ENCODE data around the gene DIP2B.

Gene DIP2B

GRCh38 chr12:50557421-50557820 lies 52.6 kb downstream of the DIP2B start:
- no peaks in the 10 kb centered on the region for H3K4me1 ChIP-seq (ENCODE audit: control insufficient read depth in 2 of 2, insufficient read depth in 2 of 2, low read length in 2 of 2)
- H3K9ac ChIP-seq (ENCODE audit: low read depth in 1 of 2, low read length in 2 of 2): no peak overlapping the region
- H3K4me3 ChIP-seq (ENCODE audit: low read length in 2 of 2): no peak overlapping the region
- H3K27ac ChIP-seq (ENCODE audit: low read depth in 2 of 2, low read length in 2 of 2): no peak overlapping the region
- H3K36me3 ChIP-seq (ENCODE audit: control insufficient read depth in 2 of 2, insufficient read depth in 2 of 2, low read length in 2 of 2): peaks cover 0 to 2% of the 10 kb centered on the region in 2 donors
- H3K27me3 ChIP-seq (ENCODE audit: control insufficient read depth in 2 of 2, insufficient read depth in 2 of 2, low read length in 2 of 2): no peaks in the 10 kb centered on the region
- H3K9me3 ChIP-seq (ENCODE audit: control insufficient read depth in 2 of 2, low read length in 2 of 2): no peaks in the 10 kb centered on the region

- Histone ChIP-seq H3K4me3 (ENCODE audit: low read length in 2 of 2) (no peak overlapping the region), H3K4me1 (ENCODE audit: control insufficient read depth in 2 of 2, insufficient read depth in 2 of 2, low read length in 2 of 2) (no peaks in the 10 kb centered on the region), H3K9ac (ENCODE audit: low read depth in 1 of 2, low read length in 2 of 2) (no peak overlapping the region), H3K27me3 (ENCODE audit: control insufficient read depth in 2 of 2, insufficient read depth in 2 of 2, low read length in 2 of 2) (no peaks in the 10 kb centered on the region), H3K36me3 (ENCODE audit: control insufficient read depth in 2 of 2, insufficient read depth in 2 of 2, low read length in 2 of 2) (no peaks in the 10 kb centered on the region), H3K9me3 (ENCODE audit: control insufficient read depth in 2 of 2, low read length in 2 of 2) (no peaks in the 10 kb centered on the region), H3K27ac (ENCODE audit: low read depth in 2 of 2, low read length in 2 of 2) (no peak overlapping the region)
These were observed 54.2 kb downstream of the DIP2B start for GRCh38 chr12:50558970-50559369.

DNA sequence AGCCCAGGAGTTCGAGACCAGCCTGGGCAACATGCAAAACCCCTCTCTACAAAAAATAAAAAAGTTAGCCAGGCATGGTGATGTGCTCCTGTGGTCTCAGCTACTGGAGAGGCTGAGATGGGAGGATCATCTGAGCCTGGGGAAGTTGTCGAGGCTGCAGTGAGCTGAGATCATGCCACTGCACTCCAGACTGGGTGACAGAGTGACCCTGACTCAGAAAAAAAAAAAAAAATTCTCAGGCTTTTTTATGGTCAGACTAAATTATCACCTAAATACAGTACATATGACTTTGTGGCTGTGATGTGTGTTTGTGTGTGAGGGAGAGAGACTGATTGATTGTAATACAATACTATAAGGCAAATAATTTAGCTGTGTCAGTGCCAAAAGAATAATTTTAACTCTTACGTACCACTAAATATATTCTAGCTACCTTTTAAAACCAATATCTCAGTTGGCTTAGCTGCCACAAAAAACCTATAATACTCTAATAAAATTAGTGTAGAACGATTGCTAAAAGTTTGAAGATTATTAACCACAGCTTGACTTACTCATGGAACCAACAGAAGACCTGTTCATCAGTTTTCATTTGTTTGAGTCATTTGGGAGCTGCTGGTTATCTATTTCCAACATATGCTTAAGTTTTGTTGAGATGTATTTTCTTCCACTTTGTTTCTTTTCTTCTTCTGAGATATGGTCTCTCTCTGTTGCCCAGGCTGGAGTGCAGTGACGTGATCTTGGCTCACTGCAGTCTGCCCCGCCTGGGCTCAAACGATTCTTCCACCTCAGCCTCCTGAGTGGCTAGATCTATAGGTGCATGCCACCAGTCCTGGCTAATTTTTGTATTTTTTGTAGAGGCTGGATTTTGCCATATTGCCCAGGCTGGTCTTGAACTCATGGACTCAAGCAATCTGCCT lies 58.0 kb downstream of the DIP2B start:
- H3K27ac ChIP-seq (ENCODE audit: low read depth in 2 of 2, low read length in 2 of 2): no peak overlapping the region
- peaks cover 0 to 6% of the 10 kb centered on the region in 2 donors for H3K4me1 ChIP-seq (ENCODE audit: control insufficient read depth in 2 of 2, insufficient read depth in 2 of 2, low read length in 2 of 2)
- no peaks in the 10 kb centered on the region for H3K27me3 ChIP-seq (ENCODE audit: control insufficient read depth in 2 of 2, insufficient read depth in 2 of 2, low read length in 2 of 2)
- H3K4me3 ChIP-seq (ENCODE audit: low read length in 2 of 2): no peak overlapping the region
- no peaks in the 10 kb centered on the region for H3K36me3 ChIP-seq (ENCODE audit: control insufficient read depth in 2 of 2, insufficient read depth in 2 of 2, low read length in 2 of 2)
- no peaks in the 10 kb centered on the region for H3K9me3 ChIP-seq (ENCODE audit: control insufficient read depth in 2 of 2, low read length in 2 of 2)
- H3K9ac ChIP-seq (ENCODE audit: low read depth in 1 of 2, low read length in 2 of 2): no peak overlapping the region

GRCh38 chr12:50563434-50563787 lies 58.6 kb downstream of the DIP2B start:
- Histone ChIP-seq H3K27ac (ENCODE audit: low read depth in 2 of 2, low read length in 2 of 2) (no peak overlapping the region), H3K36me3 (ENCODE audit: control insufficient read depth in 2 of 2, insufficient read depth in 2 of 2, low read length in 2 of 2) (no peaks in the 10 kb centered on the region), H3K4me3 (ENCODE audit: low read length in 2 of 2) (no peak overlapping the region), H3K9me3 (ENCODE audit: control insufficient read depth in 2 of 2, low read length in 2 of 2) (no peaks in the 10 kb centered on the region), H3K9ac (ENCODE audit: low read depth in 1 of 2, low read length in 2 of 2) (no peak overlapping the region), H3K4me1 (ENCODE audit: control insufficient read depth in 2 of 2, insufficient read depth in 2 of 2, low read length in 2 of 2) (peaks cover 6 to 11% of the 10 kb centered on the region in 2 donors), H3K27me3 (ENCODE audit: control insufficient read depth in 2 of 2, insufficient read depth in 2 of 2, low read length in 2 of 2) (no peaks in the 10 kb centered on the region)

GRCh38 chr12:50564237-50564947 lies 59.6 kb downstream of the DIP2B start:
- Histone ChIP-seq H3K27me3 (ENCODE audit: control insufficient read depth in 2 of 2, insufficient read depth in 2 of 2, low read length in 2 of 2) (no peaks in the 10 kb centered on the region), H3K36me3 (ENCODE audit: control insufficient read depth in 2 of 2, insufficient read depth in 2 of 2, low read length in 2 of 2) (no peaks in the 10 kb centered on the region), H3K9ac (ENCODE audit: low read depth in 1 of 2, low read length in 2 of 2) (no peak overlapping the region), H3K27ac (ENCODE audit: low read depth in 2 of 2, low read length in 2 of 2) (no peak overlapping the region), H3K9me3 (ENCODE audit: control insufficient read depth in 2 of 2, low read length in 2 of 2) (no peaks in the 10 kb centered on the region), H3K4me3 (ENCODE audit: low read length in 2 of 2) (no peak overlapping the region), H3K4me1 (ENCODE audit: control insufficient read depth in 2 of 2, insufficient read depth in 2 of 2, low read length in 2 of 2) (peaks cover 11 to 14% of the 10 kb centered on the region in 2 donors)

GRCh38 chr12:50564948-50565297 lies 60.1 kb downstream of the DIP2B start:
- no peaks in the 10 kb centered on the region for H3K36me3 ChIP-seq (ENCODE audit: control insufficient read depth in 2 of 2, insufficient read depth in 2 of 2, low read length in 2 of 2)
- no peak overlapping the region for H3K4me3 ChIP-seq (ENCODE audit: low read length in 2 of 2)

GRCh38 chr12:50566066-50566465 lies 61.3 kb downstream of the DIP2B start:
- Histone ChIP-seq H3K9ac (ENCODE audit: low read depth in 1 of 2, low read length in 2 of 2) (no peak overlapping the region), H3K27me3 (ENCODE audit: control insufficient read depth in 2 of 2, insufficient read depth in 2 of 2, low read length in 2 of 2) (no peaks in the 10 kb centered on the region), H3K36me3 (ENCODE audit: control insufficient read depth in 2 of 2, insufficient read depth in 2 of 2, low read length in 2 of 2) (no peaks in the 10 kb centered on the region), H3K4me1 (ENCODE audit: control insufficient read depth in 2 of 2, insufficient read depth in 2 of 2, low read length in 2 of 2) (peaks cover 11 to 14% of the 10 kb centered on the region in 2 donors), H3K4me3 (ENCODE audit: low read length in 2 of 2) (no peak overlapping the region), H3K9me3 (ENCODE audit: control insufficient read depth in 2 of 2, low read length in 2 of 2) (no peaks in the 10 kb centered on the region), H3K27ac (ENCODE audit: low read depth in 2 of 2, low read length in 2 of 2) (no peak overlapping the region)

More at GRCh38 chr12:50564948-50565297, 60.1 kb downstream of the DIP2B start:
- Histone ChIP-seq H3K27me3 (ENCODE audit: control insufficient read depth in 2 of 2, insufficient read depth in 2 of 2, low read length in 2 of 2) (no peaks in the 10 kb centered on the region), H3K9ac (ENCODE audit: low read depth in 1 of 2, low read length in 2 of 2) (no peak overlapping the region), H3K27ac (ENCODE audit: low read depth in 2 of 2, low read length in 2 of 2) (no peak overlapping the region), H3K9me3 (ENCODE audit: control insufficient read depth in 2 of 2, low read length in 2 of 2) (no peaks in the 10 kb centered on the region), H3K4me1 (ENCODE audit: control insufficient read depth in 2 of 2, insufficient read depth in 2 of 2, low read length in 2 of 2) (peaks cover 11 to 14% of the 10 kb centered on the region in 2 donors)

GRCh38 chr12:50567926-50568325 lies 63.1 kb downstream of the DIP2B start:
- no peak overlapping the region for H3K9ac ChIP-seq (ENCODE audit: low read depth in 1 of 2, low read length in 2 of 2)
- no peaks in the 10 kb centered on the region for H3K27me3 ChIP-seq (ENCODE audit: control insufficient read depth in 2 of 2, insufficient read depth in 2 of 2, low read length in 2 of 2)
- peak overlapping the region; percentile 4 to 17 for H3K27ac ChIP-seq (ENCODE audit: low read depth in 2 of 2, low read length in 2 of 2)
- H3K4me1 ChIP-seq (ENCODE audit: control insufficient read depth in 2 of 2, insufficient read depth in 2 of 2, low read length in 2 of 2): peaks cover 11 to 18% of the 10 kb centered on the region in 2 donors
- H3K9me3 ChIP-seq (ENCODE audit: control insufficient read depth in 2 of 2, low read length in 2 of 2): no peaks in the 10 kb centered on the region
- H3K36me3 ChIP-seq (ENCODE audit: control insufficient read depth in 2 of 2, insufficient read depth in 2 of 2, low read length in 2 of 2): no peaks in the 10 kb centered on the region
- no peak overlapping the region for H3K4me3 ChIP-seq (ENCODE audit: low read length in 2 of 2)

DNA sequence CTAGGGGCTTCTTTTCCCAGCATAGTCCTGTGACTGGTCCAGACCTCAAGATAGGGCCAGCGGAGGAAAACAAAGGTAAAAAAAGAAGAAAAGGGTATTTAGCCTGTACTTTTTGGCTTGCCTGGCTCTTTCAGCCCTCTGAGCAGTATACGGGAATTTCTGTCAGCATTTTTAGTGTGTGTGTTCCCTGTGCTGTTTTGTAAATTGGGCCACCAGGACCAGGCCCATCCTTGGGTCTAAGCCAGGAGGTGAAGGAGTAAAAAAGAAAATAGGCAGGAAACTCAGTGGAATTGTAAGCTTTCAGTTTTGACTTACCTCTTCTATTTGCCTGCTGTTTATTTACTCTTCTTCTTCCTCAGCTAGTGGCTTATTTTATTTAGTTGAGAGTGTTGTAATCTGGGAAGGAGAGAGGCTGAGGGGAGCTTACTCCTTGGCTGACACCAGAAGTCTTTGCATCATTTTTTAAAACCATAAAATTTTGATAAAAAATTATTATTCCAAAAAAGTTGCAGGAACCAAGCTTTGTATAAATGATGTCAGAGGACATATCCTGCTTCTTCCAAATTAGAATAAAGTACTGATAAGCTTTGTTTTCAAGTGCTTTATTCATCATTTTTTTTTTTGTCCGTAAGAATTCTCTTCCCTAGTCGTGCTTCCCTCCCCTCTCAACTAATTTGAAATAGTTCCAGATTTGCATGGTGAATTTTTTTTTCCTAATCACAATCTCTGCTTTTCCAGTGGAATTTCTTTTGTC lies 63.7 kb downstream of the DIP2B start:
- Histone ChIP-seq H3K9ac (ENCODE audit: low read depth in 1 of 2, low read length in 2 of 2) (no peak overlapping the region), H3K4me1 (ENCODE audit: control insufficient read depth in 2 of 2, insufficient read depth in 2 of 2, low read length in 2 of 2) (peaks cover 11 to 24% of the 10 kb centered on the region in 2 donors), H3K36me3 (ENCODE audit: control insufficient read depth in 2 of 2, insufficient read depth in 2 of 2, low read length in 2 of 2) (no peaks in the 10 kb centered on the region), H3K27me3 (ENCODE audit: control insufficient read depth in 2 of 2, insufficient read depth in 2 of 2, low read length in 2 of 2) (no peaks in the 10 kb centered on the region), H3K27ac (ENCODE audit: low read depth in 2 of 2, low read length in 2 of 2) (peak overlapping the region; percentile 4 to 17), H3K4me3 (ENCODE audit: low read length in 2 of 2) (no peak overlapping the region), H3K9me3 (ENCODE audit: control insufficient read depth in 2 of 2, low read length in 2 of 2) (no peaks in the 10 kb centered on the region)

- H3K36me3 ChIP-seq (ENCODE audit: control insufficient read depth in 2 of 2, insufficient read depth in 2 of 2, low read length in 2 of 2): no peaks in the 10 kb centered on the region
- no peak overlapping the region for H3K9ac ChIP-seq (ENCODE audit: low read depth in 1 of 2, low read length in 2 of 2)
- peaks cover 11 to 24% of the 10 kb centered on the region in 2 donors for H3K4me1 ChIP-seq (ENCODE audit: control insufficient read depth in 2 of 2, insufficient read depth in 2 of 2, low read length in 2 of 2)
- no peak overlapping the region for H3K27ac ChIP-seq (ENCODE audit: low read depth in 2 of 2, low read length in 2 of 2)
- H3K9me3 ChIP-seq (ENCODE audit: control insufficient read depth in 2 of 2, low read length in 2 of 2): no peaks in the 10 kb centered on the region
- no peaks in the 10 kb centered on the region for H3K27me3 ChIP-seq (ENCODE audit: control insufficient read depth in 2 of 2, insufficient read depth in 2 of 2, low read length in 2 of 2)
- H3K4me3 ChIP-seq (ENCODE audit: low read length in 2 of 2): no peak overlapping the region
These were observed 64.5 kb downstream of the DIP2B start for GRCh38 chr12:50569321-50569720.

Data from mucosa of rectum (tissue), 2 donors.